ENCODE data around the gene PTPRN2.

Gene PTPRN2

DNA sequence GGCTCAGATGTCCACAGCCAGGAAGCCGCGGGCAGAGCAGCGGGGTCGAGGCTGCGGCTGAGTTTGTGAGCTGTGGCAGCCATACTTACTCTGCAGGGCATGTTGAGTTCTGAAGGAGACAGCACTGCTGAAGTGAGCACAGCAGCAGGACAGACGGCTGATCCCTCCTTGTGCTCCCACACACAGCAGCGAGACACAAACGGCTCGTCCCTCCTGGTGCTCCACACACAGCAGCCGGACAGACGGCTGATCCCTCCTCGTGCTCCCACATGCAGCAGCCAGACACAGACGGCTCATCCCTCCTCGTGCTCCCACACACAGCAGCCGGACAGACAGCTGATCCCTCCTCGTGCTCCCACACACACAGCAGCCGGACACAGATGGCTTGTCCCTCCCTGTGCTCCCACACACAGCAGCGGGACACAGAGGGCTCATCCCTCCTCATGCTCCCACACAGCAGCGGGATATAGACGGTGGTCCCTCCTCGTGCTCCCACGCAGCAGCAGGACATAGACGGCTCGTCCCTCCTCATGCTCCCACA lies 305.1 kb downstream of the PTPRN2 start:
- TF ChIP-seq, protein P1, sequence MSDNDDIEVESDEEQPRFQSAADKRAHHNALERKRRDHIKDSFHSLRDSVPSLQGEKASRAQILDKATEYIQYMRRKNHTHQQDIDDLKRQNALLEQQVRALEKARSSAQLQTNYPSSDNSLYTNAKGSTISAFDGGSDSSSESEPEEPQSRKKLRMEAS (IDR thresholded peaks at IDR 0.05; ENCODE audit: low read depth, low read length), result no peak
- TF ChIP-seq, protein P2, sequence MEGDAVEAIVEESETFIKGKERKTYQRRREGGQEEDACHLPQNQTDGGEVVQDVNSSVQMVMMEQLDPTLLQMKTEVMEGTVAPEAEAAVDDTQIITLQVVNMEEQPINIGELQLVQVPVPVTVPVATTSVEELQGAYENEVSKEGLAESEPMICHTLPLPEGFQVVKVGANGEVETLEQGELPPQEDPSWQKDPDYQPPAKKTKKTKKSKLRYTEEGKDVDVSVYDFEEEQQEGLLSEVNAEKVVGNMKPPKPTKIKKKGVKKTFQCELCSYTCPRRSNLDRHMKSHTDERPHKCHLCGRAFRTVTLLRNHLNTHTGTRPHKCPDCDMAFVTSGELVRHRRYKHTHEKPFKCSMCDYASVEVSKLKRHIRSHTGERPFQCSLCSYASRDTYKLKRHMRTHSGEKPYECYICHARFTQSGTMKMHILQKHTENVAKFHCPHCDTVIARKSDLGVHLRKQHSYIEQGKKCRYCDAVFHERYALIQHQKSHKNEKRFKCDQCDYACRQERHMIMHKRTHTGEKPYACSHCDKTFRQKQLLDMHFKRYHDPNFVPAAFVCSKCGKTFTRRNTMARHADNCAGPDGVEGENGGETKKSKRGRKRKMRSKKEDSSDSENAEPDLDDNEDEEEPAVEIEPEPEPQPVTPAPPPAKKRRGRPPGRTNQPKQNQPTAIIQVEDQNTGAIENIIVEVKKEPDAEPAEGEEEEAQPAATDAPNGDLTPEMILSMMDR (IDR thresholded peaks at IDR 0.05; ENCODE audit: low read depth, low read length), result no peak
- no peak for TF ChIP-seq MYC (IDR thresholded peaks at IDR 0.05; ENCODE audit: low read depth, low read length)
- TF ChIP-seq POLR2A (IDR thresholded peaks at IDR 0.05; ENCODE audit: extremely low read depth, insufficient read length), result no peak

DNA sequence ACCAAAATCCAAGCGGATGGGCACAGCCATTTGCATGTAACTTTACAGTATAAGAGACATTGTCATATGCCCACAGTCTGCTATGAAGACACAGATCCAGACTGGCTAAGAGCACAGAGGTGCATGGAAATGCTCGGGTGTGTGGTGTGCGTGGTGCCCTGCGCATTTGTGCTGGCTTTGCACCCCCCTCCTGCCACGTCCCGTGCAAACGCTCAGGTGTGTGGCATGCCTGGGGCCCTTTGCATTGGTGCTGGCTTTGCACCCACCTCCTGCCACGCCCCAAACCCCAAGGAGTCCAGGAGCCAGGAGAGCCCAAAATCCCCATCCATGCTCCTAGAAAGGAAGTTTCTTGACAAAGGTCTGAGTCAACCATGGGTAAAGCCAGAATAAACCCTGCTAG lies 306.2 kb downstream of the PTPRN2 start:
- TF ChIP-seq, protein P2 (IDR thresholded peaks at IDR 0.05; ENCODE audit: low read depth, low read length), result no peak
- TF ChIP-seq MYC (IDR thresholded peaks at IDR 0.05; ENCODE audit: low read depth, low read length), result no peak
- TF ChIP-seq, protein P1 (IDR thresholded peaks at IDR 0.05; ENCODE audit: low read depth, low read length), result no peak
- no peak for TF ChIP-seq POLR2A (IDR thresholded peaks at IDR 0.05; ENCODE audit: extremely low read depth, insufficient read length)
- H3K4me3 ChIP-seq (ENCODE audit: low read depth, low read length), result no peak overlapping the region

More for the DNA sequence above, 305.1 kb downstream of the PTPRN2 start:
- H3K4me3 ChIP-seq (ENCODE audit: low read depth, low read length), result no peak overlapping the region
- no peak for DNase-seq (ENCODE audit: low read depth)

DNA sequence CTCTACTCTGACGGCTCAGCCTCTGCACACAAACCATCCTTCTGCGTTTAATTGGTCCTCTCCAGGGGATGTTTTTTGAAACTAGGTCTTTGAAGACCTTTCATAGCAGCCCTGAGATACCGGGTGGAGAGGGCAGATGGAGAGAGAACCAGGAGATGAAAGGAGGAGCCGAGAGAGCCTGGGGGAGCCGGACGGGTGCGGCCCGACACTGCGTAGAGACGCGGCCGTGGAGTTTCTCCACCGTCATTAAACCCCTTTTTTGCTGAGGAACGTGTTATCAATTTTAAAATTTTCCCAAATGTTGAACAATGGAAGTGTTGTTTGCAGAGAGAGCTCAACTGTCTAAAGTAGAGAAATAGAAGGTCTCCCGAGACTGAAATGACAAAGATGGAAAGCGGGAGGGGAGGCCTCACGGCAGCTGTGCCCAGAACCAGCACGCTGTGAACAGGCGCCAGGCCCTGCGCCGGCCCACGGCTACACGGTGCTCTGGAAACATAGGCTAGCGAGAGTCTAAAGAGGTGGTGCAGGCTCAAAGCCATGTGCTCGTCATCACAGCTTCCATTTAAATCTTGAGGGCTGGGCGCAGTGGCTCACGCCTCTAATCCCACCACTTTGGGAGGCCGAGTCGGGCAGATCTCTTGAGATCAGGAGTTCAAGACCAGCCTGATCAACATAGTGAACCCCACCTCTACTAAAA lies 307.0 kb downstream of the PTPRN2 start:
- no peak overlapping the region for H3K4me3 ChIP-seq (ENCODE audit: low read depth, low read length)
- TF ChIP-seq, protein P1 (IDR thresholded peaks at IDR 0.05; ENCODE audit: low read depth, low read length), result no peak
- no peak for TF ChIP-seq POLR2A (IDR thresholded peaks at IDR 0.05; ENCODE audit: extremely low read depth, insufficient read length)
- TF ChIP-seq MYC (IDR thresholded peaks at IDR 0.05; ENCODE audit: low read depth, low read length), result no peak
- TF ChIP-seq, protein P2 (IDR thresholded peaks at IDR 0.05; ENCODE audit: low read depth, low read length), result no peak
- no peak for DNase-seq (ENCODE audit: low read depth)

More for the DNA sequence above, 306.2 kb downstream of the PTPRN2 start:
- DNase-seq (ENCODE audit: low read depth), result no peak

DNA sequence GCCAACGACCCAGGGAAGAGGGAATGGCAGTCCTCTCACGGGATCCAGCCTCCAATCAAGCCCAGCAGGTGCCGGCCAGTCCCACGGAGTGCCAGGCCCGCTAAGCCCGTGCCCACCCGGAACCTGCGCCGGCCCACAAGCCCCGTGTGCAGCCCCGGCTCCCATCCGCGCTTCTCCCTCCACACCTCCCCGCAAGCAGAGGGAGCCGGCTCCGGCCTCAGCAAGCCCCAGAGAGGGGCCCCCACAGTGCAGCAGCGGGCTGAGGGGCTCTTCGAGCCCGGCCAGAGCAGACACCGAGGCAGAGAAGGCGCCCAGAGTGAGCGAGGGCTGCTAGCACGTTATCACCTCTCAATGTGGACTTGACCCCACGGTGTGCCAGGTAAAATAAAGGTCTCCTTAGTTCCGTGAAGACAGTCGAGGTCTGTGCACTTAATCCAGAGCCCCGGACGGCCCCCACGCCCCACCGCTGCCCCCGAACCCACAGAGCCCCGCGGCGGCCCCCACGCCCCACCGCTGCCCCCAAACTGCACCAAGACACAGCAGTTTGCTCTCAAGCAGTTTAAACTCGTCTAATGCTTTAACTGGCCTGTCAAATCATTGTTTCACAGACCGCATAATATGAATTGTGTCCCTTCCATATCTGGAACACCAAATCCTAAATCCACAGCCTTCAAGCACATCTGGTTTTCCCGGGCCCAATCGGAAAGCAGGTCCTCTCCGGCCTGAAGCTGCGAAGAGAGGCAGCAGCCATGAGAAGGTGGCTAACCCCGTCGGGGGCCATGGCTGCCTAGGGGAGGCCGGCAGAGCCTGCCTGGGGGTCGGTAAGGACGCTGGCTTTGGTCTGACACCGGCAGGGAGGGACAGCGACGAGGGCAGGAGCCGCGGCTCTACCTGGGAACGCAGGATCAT lies 307.8 kb downstream of the PTPRN2 start:
- DNase-seq (ENCODE audit: low read depth), result no peak
- TF ChIP-seq, protein P1 (IDR thresholded peaks at IDR 0.05; ENCODE audit: low read depth, low read length), result no peak
- TF ChIP-seq, protein P2 (IDR thresholded peaks at IDR 0.05; ENCODE audit: low read depth, low read length), result no peak
- no peak for TF ChIP-seq POLR2A (IDR thresholded peaks at IDR 0.05; ENCODE audit: extremely low read depth, insufficient read length)
- no peak for TF ChIP-seq MYC (IDR thresholded peaks at IDR 0.05; ENCODE audit: low read depth, low read length)
- H3K4me3 ChIP-seq (ENCODE audit: low read depth, low read length), result no peak overlapping the region

DNA sequence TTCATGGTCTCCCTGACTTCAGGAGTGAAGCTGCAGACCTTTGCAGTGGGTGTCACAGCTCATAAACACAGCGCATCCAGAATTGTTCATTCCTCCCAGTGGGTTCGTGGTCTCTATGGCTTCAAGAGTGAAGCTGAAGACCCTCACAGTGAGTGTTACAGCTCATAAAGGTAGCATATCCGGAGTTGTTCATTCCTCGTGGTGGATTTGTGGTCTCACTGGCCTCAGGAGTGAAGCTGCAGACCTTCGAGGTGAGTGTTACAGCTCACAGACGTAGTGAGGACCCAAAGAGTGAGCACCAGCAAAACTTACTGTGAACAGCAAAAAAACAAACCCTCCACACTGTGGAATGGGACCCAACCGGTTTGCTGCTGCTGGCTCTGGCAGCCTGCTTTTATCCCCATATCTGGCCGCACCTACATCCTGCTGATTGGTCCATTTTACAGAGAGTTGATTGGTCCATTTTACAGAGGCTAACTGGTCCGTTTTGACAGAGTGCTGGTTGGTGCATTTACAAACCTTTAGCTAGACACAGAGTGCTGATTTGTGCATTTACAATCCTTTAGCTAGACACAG lies 308.8 kb downstream of the PTPRN2 start:
- no peak overlapping the region for H3K4me3 ChIP-seq (ENCODE audit: low read depth, low read length)
- TF ChIP-seq MYC (IDR thresholded peaks at IDR 0.05; ENCODE audit: low read depth, low read length) (no peak), POLR2A (IDR thresholded peaks at IDR 0.05; ENCODE audit: extremely low read depth, insufficient read length) (no peak)
- TF ChIP-seq, protein P1 (IDR thresholded peaks at IDR 0.05; ENCODE audit: low read depth, low read length), result no peak
- TF ChIP-seq, protein P2 (IDR thresholded peaks at IDR 0.05; ENCODE audit: low read depth, low read length), result no peak
- DNase-seq (ENCODE audit: low read depth), result no peak
